Mesothelial cell of epicardium (in vitro differentiated cells): ENCODE results near the gene KCNK1. TPM values are rescaled to one million over a fixed set of nuclear protein-coding genes. Genes with fewer than 3 reads are reported as not detected.
"Not testable (repeated sequence)": the region's sequence is repeated elsewhere in the genome, so short reads cannot be mapped to it uniquely, and the experiment has no call there.

Source experiments
- DNase-seq, 2 experiments: peaks; one replicate each; pipeline ENCODE4 v3.0.0; 2021; ENCODE audit warnings: low spot score in 2 of 2; ENCODE audit not compliant: unreplicated experiment in 2 of 2
- H3K27ac Mint-ChIP-seq: 2 replicates; pipeline ENCODE4 v1.8.0; 2021; ENCODE audit warnings: mixed read lengths
- H3K27me3 Mint-ChIP-seq: 2 replicates; pipeline ENCODE4 v1.8.0; 2021; ENCODE audit warnings: low read depth, mixed read lengths
- H3K36me3 Mint-ChIP-seq: 2 replicates; pipeline ENCODE4 v1.8.0; 2021; ENCODE audit warnings: mixed read lengths
- H3K4me1 Mint-ChIP-seq: 2 replicates; pipeline ENCODE4 v1.8.0; 2021; ENCODE audit warnings: mixed read lengths
- H3K4me3 Mint-ChIP-seq: 2 replicates; pipeline ENCODE4 v1.8.0; 2021; ENCODE audit warnings: mild to moderate bottlenecking, moderate library complexity, mixed read lengths
- H3K9me3 Mint-ChIP-seq: 2 replicates; pipeline ENCODE4 v1.8.0; 2021; ENCODE audit warnings: mixed read lengths
- CTCF ChIP-seq: fragments of 200-600 bp; sonication (generic); IDR thresholded peaks from one replicate; pipeline ENCODE4 v1.5.0; 2021; ENCODE audit warnings: antibody characterized with exemption; ENCODE audit not compliant: unreplicated experiment
- total RNA-seq: library from RNA; stranded (reverse); gene quantifications from 3 replicates; pipeline ENCODE4 v1.2.1, GENCODE V29; 2021

The KCNK1 gene
- total RNA-seq, 1 donor from 2014 or later, result 14.6 TPM

- H3K27me3 Mint-ChIP-seq, result no peaks in the 10 kb centered on the region
- peaks cover 17% of the 10 kb centered on the region for H3K4me1 Mint-ChIP-seq
- peaks cover 20% of the 10 kb centered on the region for H3K36me3 Mint-ChIP-seq
- no peak for DNase-seq
- H3K27ac Mint-ChIP-seq, result peak overlapping the region; percentile 21
- peaks cover 6% of the 10 kb centered on the region for H3K9me3 Mint-ChIP-seq
- TF ChIP-seq CTCF, result no peak
- no peak overlapping the region for H3K4me3 Mint-ChIP-seq
These were observed 54.3 kb downstream of the KCNK1 start for GRCh38 chr1:233668146-233668724.

GRCh38 chr1:233668725-233669294 lies 54.9 kb downstream of the KCNK1 start:
- Mint-ChIP-seq H3K4me1 (peaks cover 22% of the 10 kb centered on the region), H3K9me3 (peaks cover 6% of the 10 kb centered on the region), H3K27me3 (no peaks in the 10 kb centered on the region), H3K36me3 (peaks cover 20% of the 10 kb centered on the region), H3K4me3 (no peak overlapping the region), H3K27ac (no peak overlapping the region)
- no peak for TF ChIP-seq CTCF
- no peak for DNase-seq

DNA sequence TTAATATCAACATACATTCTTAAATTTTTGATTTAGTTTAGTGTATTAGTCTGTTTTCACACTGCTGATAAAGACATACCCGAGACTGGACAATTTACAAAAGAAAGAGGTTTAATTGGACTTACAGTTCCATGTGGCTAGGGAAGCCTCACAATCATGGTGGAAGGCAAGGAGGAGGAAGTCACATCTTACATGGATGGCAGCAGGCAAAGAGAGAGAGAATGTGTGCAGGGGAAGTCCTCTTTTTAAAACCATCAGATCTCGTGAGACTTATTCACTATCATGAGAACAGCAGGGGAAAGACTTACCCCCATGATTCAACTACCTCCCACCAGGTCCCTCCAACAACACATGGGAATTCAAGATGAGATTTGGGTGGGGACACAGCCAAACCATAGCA lies 56.5 kb downstream of the KCNK1 start:
- H3K27ac Mint-ChIP-seq, DNase-seq, H3K27me3 Mint-ChIP-seq, H3K9me3 Mint-ChIP-seq, H3K4me3 Mint-ChIP-seq: not testable (repeated sequence)
- peaks cover 25% of the 10 kb centered on the region for H3K4me1 Mint-ChIP-seq
- peaks cover 24% of the 10 kb centered on the region for H3K36me3 Mint-ChIP-seq

DNA sequence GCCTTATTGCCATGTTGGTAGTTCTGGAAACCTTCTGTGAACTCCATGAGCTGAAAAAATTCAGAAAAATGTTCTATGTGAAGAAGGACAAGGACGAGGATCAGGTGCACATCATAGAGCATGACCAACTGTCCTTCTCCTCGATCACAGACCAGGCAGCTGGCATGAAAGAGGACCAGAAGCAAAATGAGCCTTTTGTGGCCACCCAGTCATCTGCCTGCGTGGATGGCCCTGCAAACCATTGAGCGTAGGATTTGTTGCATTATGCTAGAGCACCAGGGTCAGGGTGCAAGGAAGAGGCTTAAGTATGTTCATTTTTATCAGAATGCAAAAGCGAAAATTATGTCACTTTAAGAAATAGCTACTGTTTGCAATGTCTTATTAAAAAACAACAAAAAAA lies 57.4 kb downstream of the KCNK1 start:
- no peak overlapping the region for H3K27ac Mint-ChIP-seq
- no peak overlapping the region for H3K4me3 Mint-ChIP-seq
- no peak for DNase-seq
- peaks cover 23% of the 10 kb centered on the region for H3K4me1 Mint-ChIP-seq
- no peaks in the 10 kb centered on the region for H3K27me3 Mint-ChIP-seq
- peaks cover 11% of the 10 kb centered on the region for H3K9me3 Mint-ChIP-seq
- TF ChIP-seq CTCF, result no peak
- peaks cover 28% of the 10 kb centered on the region for H3K36me3 Mint-ChIP-seq

DNA sequence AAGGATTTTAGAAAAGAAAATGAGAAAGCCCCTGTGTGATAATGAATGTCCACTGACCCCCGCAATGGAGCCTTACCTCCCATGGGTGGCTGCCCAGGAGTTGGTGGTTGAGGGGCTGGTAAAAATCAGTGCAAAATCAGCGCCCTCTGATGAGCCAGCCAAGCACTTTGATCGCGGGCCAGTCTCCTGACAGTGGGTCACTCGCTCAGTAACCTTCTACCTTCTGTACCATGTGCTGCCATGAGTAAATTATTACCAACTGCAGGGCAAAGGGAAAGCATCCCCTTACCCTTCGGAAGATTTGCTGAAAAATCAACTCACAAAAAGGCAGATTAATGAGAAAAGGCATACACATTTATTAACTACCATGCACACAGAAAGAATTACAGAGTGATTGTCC lies 58.8 kb downstream of the KCNK1 start:
- H3K27ac Mint-ChIP-seq, result no peak overlapping the region
- no peaks in the 10 kb centered on the region for H3K27me3 Mint-ChIP-seq
- H3K9me3 Mint-ChIP-seq, result peaks cover 11% of the 10 kb centered on the region
- H3K4me3 Mint-ChIP-seq, result no peak overlapping the region
- DNase-seq, result no peak
- peaks cover 26% of the 10 kb centered on the region for H3K36me3 Mint-ChIP-seq
- H3K4me1 Mint-ChIP-seq, result peaks cover 23% of the 10 kb centered on the region
- no peak for TF ChIP-seq CTCF

GRCh38 chr1:233673261-233673946 lies 59.5 kb downstream of the KCNK1 start:
- Mint-ChIP-seq H3K36me3 (peaks cover 25% of the 10 kb centered on the region), H3K4me1 (peaks cover 21% of the 10 kb centered on the region), H3K27ac (peak overlapping the region; percentile 89), H3K27me3 (no peaks in the 10 kb centered on the region), H3K9me3 (peaks cover 11% of the 10 kb centered on the region), H3K4me3 (no peak overlapping the region)
- no peak for TF ChIP-seq CTCF
- no peak for DNase-seq
